HCT116 (cell line): ENCODE results near the gene HABP2. TPM values are rescaled to one million over a fixed set of nuclear protein-coding genes. Genes with fewer than 3 reads are reported as not detected.

Experiments used
- ATAC-seq: fragments of 200-7000 bp; cut with Tn5 transposase; 2 replicates; pipeline ENCODE4 v1.9.1; 2020; ENCODE audit warnings: mild to moderate bottlenecking, moderate library complexity
- BruUV-seq: library from RNA; stranded (reverse); fragments of 400-500 nt; replicated peaks from 2 replicates; lab custom pipeline; 2021; lab: Mats Ljungman, UMichigan
- CTCF ChIA-PET: fragments of 300-600 bp; sonication (Branson Sonifier 250); formaldehyde crosslinking; loops from one replicate; lab custom pipeline; 2021; ENCODE audit warnings: antibody characterized with exemption; lab: Charles Lee
- POLR2A ChIA-PET: fragments of 300-600, 350-600 bp; sonication (Branson Sonifier 250); formaldehyde crosslinking; loops from one replicate; lab custom pipeline; 2021; ENCODE audit warnings: antibody characterized with exemption; lab: Charles Lee
- RAD21 ChIA-PET, 2 experiments: fragments of 300-600 bp; sonication (Branson Sonifier 250); formaldehyde crosslinking; loops; one replicate each; lab custom pipeline; 2023; ENCODE audit warnings: low total read pairs in 2 of 2; ENCODE audit not compliant: uncharacterized antibody in 2 of 2, unreplicated experiment in 2 of 2, low non-redundant PET in 1 of 2; lab: Charles Lee
- DNase-seq: peaks from one replicate; pipeline ENCODE4 v3.0.0-alpha.2; 2010; ENCODE audit warnings: low read depth, low spot score
- H2AFZ ChIP-seq: fragments of 200-600 bp; shearing (Covaris generic), sonication (generic); 2 replicates; pipeline ENCODE4 v1.6.1; 2017; ENCODE audit warnings: low read depth, mixed run types, mixed read lengths, antibody characterized with exemption, low read length; ENCODE audit not compliant: poor library complexity, severe bottlenecking
- H3K27ac ChIP-seq: 2 replicates; pipeline ENCODE4 v1.5.1; 2012; ENCODE audit warnings: low read depth, low read length
- H3K27me3 ChIP-seq: fragments of 200-600 bp; sonication (generic); 2 replicates; pipeline ENCODE4 v1.6.1; 2016; ENCODE audit warnings: mixed run types, low read length, mixed read lengths; ENCODE audit not compliant: insufficient read depth
- H3K36me3 ChIP-seq, 2 experiments: fragments of 200-500 bp in 1 of 2; fragments of 200-600 bp in 1 of 2; sonication (Bioruptor generic) in 1 of 2; sonication (generic) in 1 of 2; 2 replicates each; pipeline versions ENCODE4 v1.5.1 to v1.6.1; 2014 to 2016; ENCODE audit warnings: low read length in 2 of 2, inconsistent platforms in 1 of 2, mixed read lengths in 1 of 2, mixed run types in 1 of 2; ENCODE audit not compliant: insufficient read depth in 2 of 2, control insufficient read depth in 1 of 2
- H3K4me1 ChIP-seq, 2 experiments: fragments of 200-600 bp in 1 of 2; sonication (generic) in 1 of 2; 2 replicates each; pipeline versions ENCODE4 v1.5.1 to v1.6.1; 2012 to 2017; ENCODE audit warnings: low read length in 2 of 2, inconsistent platforms in 1 of 2, mild to moderate bottlenecking in 1 of 2, mixed read lengths in 1 of 2, mixed run types in 1 of 2, moderate library complexity in 1 of 2; ENCODE audit not compliant: insufficient read depth in 2 of 2, control insufficient read depth in 1 of 2
- H3K4me2 ChIP-seq: fragments of 200-600 bp; sonication (generic); 2 replicates; pipeline ENCODE4 v1.6.1; 2017; ENCODE audit warnings: mixed run types, low read length, mixed read lengths
- H3K4me3 ChIP-seq, 2 experiments: fragments of 200-600 bp in 1 of 2; sonication (generic) in 1 of 2; replicated peaks in 1 of 2; 2 replicates each; pipeline ENCODE4 v1.5.1; 2011 to 2016; ENCODE audit warnings: low read length in 2 of 2, control low read depth in 1 of 2, low read depth in 1 of 2, mild to moderate bottlenecking in 1 of 2, mixed read lengths in 1 of 2, mixed run types in 1 of 2
- H3K79me2 ChIP-seq: fragments of 200-600 bp; sonication (generic); 2 replicates; pipeline ENCODE4 v1.6.1; 2017; ENCODE audit warnings: mild to moderate bottlenecking, mixed run types, low read length, moderate library complexity, mixed read lengths; ENCODE audit not compliant: insufficient read depth
- H3K9ac ChIP-seq: fragments of 200-600 bp; sonication (generic); 2 replicates; pipeline ENCODE4 v1.6.1; 2016; ENCODE audit warnings: low read length, mixed read lengths
- H3K9me2 ChIP-seq: fragments of 200-600 bp; sonication (generic), shearing (Covaris generic); 2 replicates; pipeline ENCODE4 v1.6.1; 2017; ENCODE audit warnings: mixed run types, mild to moderate bottlenecking, moderate library complexity; ENCODE audit not compliant: insufficient read depth
- H3K9me3 ChIP-seq, 2 experiments: fragments of 200-500 bp in 1 of 2; fragments of 200-600 bp in 1 of 2; sonication (Bioruptor generic) in 1 of 2; sonication (generic) in 1 of 2; 2 replicates each; pipeline ENCODE4 v1.6.1; 2014 to 2017; ENCODE audit warnings: low read length in 2 of 2, mixed read lengths in 2 of 2, inconsistent platforms in 1 of 2, low read depth in 1 of 2, mild to moderate bottlenecking in 1 of 2, mixed run types in 1 of 2, moderate library complexity in 1 of 2; ENCODE audit not compliant: control insufficient read depth in 1 of 2, insufficient read depth in 1 of 2
- H4K20me1 ChIP-seq: fragments of 200-600 bp; sonication (generic), shearing (Covaris generic); 2 replicates; pipeline ENCODE4 v1.6.1; 2017; ENCODE audit warnings: mixed run types, mild to moderate bottlenecking, moderate library complexity; ENCODE audit not compliant: insufficient read depth
- ATF3 ChIP-seq: IDR thresholded peaks from 2 replicates; pipeline ENCODE4 v1.6.1; 2012
- CBX3 ChIP-seq: IDR thresholded peaks from 2 replicates; pipeline ENCODE4 v1.6.1; 2012; ENCODE audit warnings: low read depth
- CEBPB ChIP-seq: IDR thresholded peaks from 2 replicates; pipeline ENCODE4 v1.6.1; 2012; ENCODE audit warnings: low read depth
- CTCF ChIP-seq, 3 experiments: fragments of 200-600 bp in 1 of 3; sonication (generic) in 1 of 3; IDR thresholded peaks in 2 of 3; conservative IDR thresholded peaks in 1 of 3; 2 replicates each; pipeline ENCODE4 v1.5.1; 2012 to 2017; ENCODE audit warnings: low read depth in 2 of 3, low read length in 2 of 3, antibody characterized with exemption in 1 of 3, borderline replicate concordance in 1 of 3, control low read depth in 1 of 3, mild to moderate bottlenecking in 1 of 3, mixed read lengths in 1 of 3, mixed run types in 1 of 3, moderate library complexity in 1 of 3; ENCODE audit not compliant: insufficient read depth in 1 of 3
- EGR1 ChIP-seq: IDR thresholded peaks from 2 replicates; pipeline ENCODE4 v1.6.1; 2012; ENCODE audit warnings: low read depth
- ELF1 ChIP-seq: IDR thresholded peaks from 2 replicates; pipeline ENCODE4 v1.6.1; 2012; ENCODE audit warnings: low read depth, borderline replicate concordance
- EZH2 ChIP-seq: fragments of 200-600 bp; sonication (generic); IDR thresholded peaks from 2 replicates; pipeline ENCODE4 v1.6.1; 2017; ENCODE audit warnings: antibody characterized with exemption, mixed run types
- EZH2phosphoT487 ChIP-seq: fragments of 200-600 bp; IDR thresholded peaks from 2 replicates; pipeline ENCODE4 v1.6.1; 2018; ENCODE audit warnings: antibody characterized with exemption, borderline replicate concordance
- JUND ChIP-seq: IDR thresholded peaks from 2 replicates; pipeline ENCODE4 v1.6.1; 2012
- POLR2A ChIP-seq: IDR thresholded peaks from 2 replicates; pipeline ENCODE4 v1.7.0; 2011; ENCODE audit warnings: borderline replicate concordance; ENCODE audit not compliant: insufficient read depth, insufficient read length; ENCODE audit errors: extremely low read depth
- POLR2AphosphoS5 ChIP-seq: IDR thresholded peaks from 2 replicates; pipeline ENCODE4 v1.6.1; 2011; ENCODE audit warnings: mild to moderate bottlenecking, low read depth, low read length, moderate library complexity
- RAD21 ChIP-seq: IDR thresholded peaks from 2 replicates; pipeline ENCODE4 v1.6.1; 2012; ENCODE audit warnings: low read depth, mild to moderate bottlenecking
- SP1 ChIP-seq: IDR thresholded peaks from 2 replicates; pipeline ENCODE4 v1.6.1; 2012; ENCODE audit warnings: low read depth
- SRF ChIP-seq: IDR thresholded peaks from 2 replicates; pipeline ENCODE4 v1.6.1; 2012; ENCODE audit warnings: low read depth
- YY1 ChIP-seq: IDR thresholded peaks from 2 replicates; pipeline ENCODE4 v1.6.1; 2011; ENCODE audit warnings: low read length, low read depth, moderate library complexity, mild to moderate bottlenecking; ENCODE audit not compliant: insufficient replicate concordance; ENCODE audit errors: extremely low read depth
- ZNF274 ChIP-seq: fragments of 200-500 bp; sonication (Bioruptor generic); IDR thresholded peaks from 2 replicates; pipeline ENCODE4 v1.6.1; 2014; ENCODE audit warnings: mild to moderate bottlenecking, low read depth, low read length, inconsistent platforms
- intact Hi-C: fragments of 100-400 bp; cut with micrococcal nuclease; formaldehyde crosslinking; loops from 2 replicates; pipeline ENCODE4 v1.10.0; 2022
- total RNA-seq: library from RNA; stranded (reverse); gene quantifications from one replicate; pipeline ENCODE4 v1.2.1, GENCODE V29; 2021; ENCODE audit not compliant: unreplicated experiment

HABP2 gene
- total RNA-seq, 1 experiment from 2014 or later = 0.20 TPM

- ChIA-PET RAD21 (no interaction called here), CTCF (no interaction called here)
- no peak for DNase-seq
Observed at GRCh38 chr10:113605268-113605978, 52.6 kb downstream of the HABP2 start.

GRCh38 chr10:113609704-113610108, 56.9 kb downstream of the HABP2 start:
- Histone ChIP-seq H3K4me3 (no peak overlapping the region), H3K36me3 (no peaks in the 10 kb centered on the region), H3K27me3 (peaks cover 24% of the 10 kb centered on the region), H3K27ac (no peak overlapping the region), H3K9me2 (no peaks in the 10 kb centered on the region), H2AFZ (no peak overlapping the region), H3K9ac (no peak overlapping the region), H3K79me2 (no peaks in the 10 kb centered on the region), H3K4me1 (no peaks in the 10 kb centered on the region), H3K4me2 (no peak overlapping the region), H4K20me1 (no peaks in the 10 kb centered on the region), H3K9me3 (no peaks in the 10 kb centered on the region)
- intact Hi-C loops = no loop called here
- BruUV-seq = no TSS peak
- DNase-seq (no peak), ATAC-seq (peak; percentile 30; the same call in 1 of the 2 replicates)
- ChIA-PET POLR2A (no interaction called here), RAD21 (no interaction called here), CTCF (no interaction called here)
- TF ChIP-seq SP1 (no peak), JUND (no peak), YY1 (no peak), CBX3 (no peak), EGR1 (no peak), POLR2AphosphoS5 (no peak), ATF3 (no peak), ZNF274 (no peak), ELF1 (no peak), CTCF (IDR thresholded peaks at IDR 0.05 in 2 of 3, conservative IDR thresholded peaks at IDR 0.05 in 1 of 3; ENCODE audit: borderline replicate concordance in 1 of 3, insufficient read depth in 1 of 3, low read depth in 2 of 3, low read length in 2 of 3) (no peak), EZH2 (no peak), RAD21 (no peak), POLR2A (no peak), SRF (no peak), CEBPB (no peak)
- TF ChIP-seq, all 23 proteins: peak for 0

More at GRCh38 chr10:113605268-113605978, 52.6 kb downstream of the HABP2 start:
- H3K9me2 ChIP-seq = no peaks in the 10 kb centered on the region
- H3K4me1 ChIP-seq = no peaks in the 10 kb centered on the region
- POLR2A ChIA-PET = no interaction called here
- ATAC-seq = no peak
- no peak overlapping the region for H3K4me3 ChIP-seq
- H4K20me1 ChIP-seq = no peaks in the 10 kb centered on the region
- peaks cover 14% of the 10 kb centered on the region for H3K27me3 ChIP-seq
- H2AFZ ChIP-seq = no peak overlapping the region
- BruUV-seq = no TSS peak
- H3K79me2 ChIP-seq = no peaks in the 10 kb centered on the region
- H3K4me2 ChIP-seq = no peak overlapping the region
- H3K9me3 ChIP-seq = no peaks in the 10 kb centered on the region
- intact Hi-C loops = no loop called here
- H3K27ac ChIP-seq = no peak overlapping the region
- H3K9ac ChIP-seq = no peak overlapping the region
- no peaks in the 10 kb centered on the region for H3K36me3 ChIP-seq
- no peak for TF ChIP-seq EZH2
- no peak for TF ChIP-seq RAD21
- no peak for TF ChIP-seq JUND
- no peak for TF ChIP-seq POLR2A
- TF ChIP-seq SRF = no peak
- TF ChIP-seq SP1 = no peak
- TF ChIP-seq EZH2phosphoT487 = no peak
